Fibroblast of upper back skin (primary cell): ENCODE measurements around the gene KIAA1217.

Experiments used
- DNase-seq: peaks from one replicate; pipeline ENCODE4 v3.0.0-alpha.2; 2013

Gene KIAA1217

DNA sequence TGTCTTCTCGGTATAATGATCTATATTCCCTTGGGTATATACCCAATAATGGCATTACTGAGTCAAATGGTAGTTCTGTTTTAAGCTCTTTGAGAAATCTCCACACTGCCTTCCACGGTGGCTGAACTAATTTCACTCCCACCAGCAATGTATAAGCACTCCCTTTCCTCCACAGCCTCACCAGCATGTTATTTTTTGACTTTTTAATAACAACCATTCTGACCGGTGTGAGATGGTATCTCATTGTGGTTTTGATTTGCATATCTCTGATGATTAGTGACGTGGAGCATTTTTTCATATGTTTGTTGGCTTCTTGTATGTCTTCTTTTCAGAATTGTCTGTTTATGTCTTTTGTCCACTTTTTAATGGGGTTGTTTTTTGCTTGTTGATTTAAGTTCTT is 33.6 kb downstream of the KIAA1217 start:
- no peak for DNase-seq

DNA sequence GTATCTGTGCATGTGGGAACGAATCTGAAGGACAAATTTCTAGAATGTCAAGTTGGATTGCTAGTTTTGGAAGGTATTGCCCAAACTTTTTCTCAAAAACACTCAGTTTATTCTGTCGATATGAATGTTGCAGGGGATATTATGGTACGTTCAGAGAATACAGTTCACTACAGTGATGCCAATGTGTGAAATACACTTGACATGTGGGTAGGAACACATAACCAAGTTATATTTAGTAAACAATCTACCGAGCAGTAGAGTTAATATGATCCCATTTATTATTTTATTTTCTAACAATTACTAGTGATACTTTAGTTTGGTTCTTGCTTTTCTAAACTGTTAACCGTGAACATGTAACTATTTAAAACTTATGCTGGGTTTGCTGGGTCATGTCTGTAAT is 37.4 kb downstream of the KIAA1217 start:
- no peak for DNase-seq

DNA sequence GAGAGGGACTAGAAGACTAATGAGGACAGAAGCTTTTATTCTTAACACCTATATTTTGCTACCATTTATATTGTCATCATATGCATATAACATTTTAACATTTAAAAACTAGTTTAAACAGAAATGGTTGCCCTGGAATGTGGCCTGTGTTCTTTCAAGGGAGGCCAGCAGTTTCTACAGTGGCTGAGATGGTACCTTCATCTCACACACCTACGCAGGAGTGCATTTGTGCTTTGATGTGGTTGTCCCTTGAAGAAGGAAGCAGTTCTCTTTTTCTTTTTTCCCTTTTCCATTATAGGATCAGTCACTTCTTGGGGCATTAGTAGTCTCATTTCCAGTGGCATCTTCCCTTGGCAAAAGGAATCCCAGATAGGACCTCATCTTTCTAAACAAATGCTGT is 38.9 kb downstream of the KIAA1217 start:
- no peak for DNase-seq

DNA sequence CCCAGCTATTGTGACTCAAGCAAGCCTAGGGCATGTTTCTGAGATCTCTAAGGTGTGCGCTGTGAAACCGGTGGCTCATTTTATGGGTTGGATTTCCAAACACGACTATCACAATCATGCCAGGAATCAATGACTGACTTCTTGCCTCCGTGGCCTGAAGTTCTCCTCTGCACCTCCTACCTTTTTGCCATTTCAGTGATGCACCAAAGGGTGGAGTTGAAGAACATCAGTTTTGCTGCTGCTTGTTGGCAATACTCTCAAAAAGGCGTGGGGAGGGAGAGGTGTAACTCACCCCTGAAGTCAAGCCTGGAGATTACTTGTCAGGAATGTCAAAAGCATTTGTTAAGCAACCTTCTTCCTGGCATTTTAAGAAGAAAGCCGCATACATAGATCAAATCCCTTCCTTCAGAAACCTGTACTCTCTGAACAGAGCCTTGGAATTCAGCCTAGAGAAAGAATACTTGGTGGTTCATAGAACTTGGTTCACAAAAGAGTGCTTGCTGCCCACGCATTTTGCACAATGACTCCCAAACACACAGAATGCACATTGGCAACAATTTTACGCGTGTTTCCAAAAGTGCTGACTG is 41.0 kb downstream of the KIAA1217 start:
- DNase-seq = peak; percentile 79

DNA sequence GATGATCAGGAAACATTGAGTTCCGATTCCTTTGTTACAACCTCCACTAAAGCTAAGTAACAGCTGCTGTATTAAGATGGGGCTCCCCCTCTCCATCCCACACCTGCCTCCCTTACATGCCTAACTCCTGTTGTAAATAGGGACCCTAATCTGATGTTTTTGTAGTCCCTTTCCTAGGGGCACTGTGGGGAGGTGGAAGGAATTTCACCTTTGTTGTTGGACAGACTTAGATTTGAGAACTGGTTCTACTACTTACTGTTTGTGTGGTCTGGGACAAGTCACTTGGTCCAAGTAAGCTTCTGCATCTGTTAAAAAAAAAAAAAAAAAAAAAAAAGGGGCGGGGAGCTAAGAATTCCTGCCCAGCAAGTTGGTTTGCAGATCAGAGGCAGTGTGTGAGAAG is 42.6 kb downstream of the KIAA1217 start:
- no peak for DNase-seq

DNA sequence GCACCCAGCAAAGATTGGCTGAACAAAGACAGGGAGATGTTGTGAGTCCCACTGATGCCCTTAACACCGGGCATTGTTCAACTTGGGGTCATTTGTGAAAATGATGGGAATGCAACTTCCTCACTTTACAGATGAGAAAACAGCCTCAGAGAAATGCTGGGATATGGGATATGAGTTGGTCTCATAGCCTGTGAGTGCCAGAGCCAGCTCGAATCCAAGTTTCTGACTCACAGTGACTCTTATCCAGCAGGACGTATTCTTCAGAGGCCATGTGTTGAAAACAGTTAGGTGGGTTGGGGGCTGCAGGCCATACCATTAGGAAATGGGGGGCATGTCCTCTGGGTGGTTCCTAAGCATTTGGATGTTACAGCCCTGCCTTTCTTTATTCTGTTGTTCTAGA is 45.2 kb downstream of the KIAA1217 start:
- DNase-seq = peak; percentile 64

DNA sequence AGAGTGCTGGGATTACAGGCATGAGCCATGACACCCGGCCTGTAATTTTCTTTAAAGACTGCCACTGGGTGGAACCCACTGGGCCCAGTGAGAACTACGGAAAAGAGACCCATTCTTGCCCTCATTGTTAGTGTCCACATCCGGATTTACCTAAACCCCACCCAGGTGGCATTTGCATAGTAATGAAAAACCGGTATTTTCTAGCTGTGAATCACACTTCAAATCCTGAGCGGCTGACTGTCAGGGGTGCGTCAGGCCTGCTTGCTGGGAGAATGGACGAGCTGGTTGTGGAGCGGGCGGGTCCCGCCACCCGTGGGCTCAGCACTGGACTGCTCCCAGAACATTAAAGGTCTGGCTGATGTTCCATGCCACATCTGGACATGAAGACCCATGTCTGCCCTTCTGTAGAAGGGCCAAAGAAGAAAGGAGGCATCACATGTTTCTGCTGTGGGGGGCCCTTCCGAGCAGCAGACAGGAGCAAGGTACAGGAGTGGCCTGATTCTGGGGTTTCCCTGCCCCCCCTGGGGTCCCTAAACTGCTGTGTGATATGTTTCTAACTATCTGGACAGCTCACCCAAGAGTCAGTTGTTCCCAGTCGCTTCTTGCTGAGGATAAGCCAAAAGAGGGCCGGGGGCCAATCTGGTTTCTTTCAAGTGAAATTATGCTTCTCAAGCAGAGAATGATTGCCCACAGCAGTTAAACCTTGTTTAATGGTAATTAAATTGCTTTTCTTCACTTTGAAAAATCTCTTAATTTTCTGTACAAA is 46.4 kb downstream of the KIAA1217 start:
- no peak for DNase-seq

DNA sequence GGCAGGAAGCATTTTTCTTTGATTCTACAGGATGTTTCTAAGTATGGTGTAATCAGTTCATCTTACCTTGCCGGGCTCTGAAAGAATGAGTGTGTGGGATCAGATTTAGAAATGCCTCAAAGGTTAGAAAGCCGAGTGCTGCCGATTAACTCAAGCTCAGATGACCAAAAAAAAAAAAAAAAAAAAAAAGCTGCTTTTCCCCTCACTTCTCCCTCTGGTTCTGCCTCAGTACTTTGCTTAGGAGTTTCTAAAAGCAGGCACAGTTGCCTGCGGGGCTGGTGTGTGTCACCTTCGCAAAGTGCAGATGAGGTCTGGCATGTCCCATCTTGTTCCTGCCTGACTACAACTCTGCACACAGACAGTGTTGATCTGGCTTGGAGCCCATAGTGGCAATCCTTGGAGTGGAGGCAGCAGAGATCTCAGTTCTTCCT is 47.0 kb downstream of the KIAA1217 start:
- DNase-seq = peak; percentile 32

DNA sequence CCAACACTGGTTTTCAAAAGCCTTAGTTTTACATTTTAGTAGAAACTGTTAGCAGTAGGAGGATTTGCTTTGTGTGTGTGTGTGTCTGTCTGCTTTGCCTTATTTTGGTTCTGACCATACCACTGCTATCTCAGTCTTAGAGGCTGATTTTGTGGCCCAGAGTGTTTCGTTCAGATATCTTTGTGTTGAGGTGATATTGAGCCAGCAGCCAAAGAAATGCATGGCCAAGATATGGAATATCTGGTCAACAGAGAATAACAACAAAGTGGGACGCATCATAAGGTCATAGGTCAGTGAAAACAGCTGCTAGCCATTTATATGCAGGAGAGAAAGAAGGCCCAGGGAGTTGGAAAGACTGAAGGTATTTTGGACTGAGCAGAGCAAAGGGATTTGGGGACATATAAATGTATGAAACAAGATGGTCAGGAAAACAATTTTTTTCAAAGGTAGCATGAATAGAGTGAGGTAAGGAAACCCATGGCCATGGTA is 47.7 kb downstream of the KIAA1217 start:
- no peak for DNase-seq

DNA sequence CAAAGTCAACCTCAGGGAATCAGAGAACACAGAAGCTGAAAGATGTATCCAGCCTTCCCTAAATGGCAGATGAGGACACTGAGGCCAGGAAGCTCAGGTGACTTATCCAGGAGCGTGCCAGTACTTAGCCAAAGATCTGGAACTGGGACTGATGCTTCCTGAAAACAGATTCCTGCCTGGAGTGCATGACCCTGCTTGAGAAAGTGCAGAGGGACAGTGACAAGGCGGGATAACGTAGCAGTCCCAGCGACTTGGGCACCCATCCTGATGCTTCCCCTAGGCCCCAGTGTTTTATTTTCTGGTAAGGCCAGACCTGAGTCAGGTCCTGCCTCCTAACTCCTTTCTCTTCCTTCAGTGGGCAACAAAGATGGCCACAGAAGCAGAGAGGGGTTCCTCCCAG is 48.6 kb downstream of the KIAA1217 start:
- DNase-seq = no peak

DNA sequence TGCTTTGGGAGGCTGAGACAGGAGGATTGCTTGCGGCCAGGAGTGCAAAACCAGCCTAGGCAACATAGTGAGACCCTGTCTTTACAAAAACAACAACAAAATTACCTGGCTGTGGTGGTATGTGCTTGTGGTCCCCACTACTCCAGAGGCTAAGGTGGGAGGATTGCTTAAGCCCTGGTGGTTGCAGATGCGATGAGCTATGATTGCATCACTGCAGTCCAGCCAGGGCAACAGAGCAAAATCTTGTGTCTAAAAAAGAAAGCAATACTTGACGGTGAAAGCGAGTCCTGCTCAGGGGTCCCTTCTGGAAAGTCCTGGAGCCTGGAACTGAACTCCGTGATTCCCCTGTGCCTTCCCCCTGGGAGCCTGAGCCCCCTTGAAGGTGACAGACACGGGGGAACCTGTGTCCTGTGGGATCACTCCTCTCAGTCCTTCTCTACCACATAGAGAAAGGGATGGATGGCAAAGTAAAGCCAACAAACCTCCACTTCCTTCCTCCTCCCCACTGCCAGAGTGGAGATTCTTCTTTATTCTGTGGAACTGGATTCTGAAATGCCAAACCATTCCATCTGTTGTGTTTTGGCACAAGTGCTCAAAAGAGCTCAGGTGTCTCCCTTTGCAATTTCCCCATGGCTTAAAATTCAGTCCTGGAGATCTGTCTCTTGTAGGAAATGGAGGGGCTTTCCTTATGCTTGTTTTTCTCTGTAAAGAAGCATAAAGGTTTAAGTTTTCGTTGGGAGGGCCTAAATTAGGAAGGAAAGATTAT is 50.6 kb downstream of the KIAA1217 start:
- peak; percentile 28 for DNase-seq

DNA sequence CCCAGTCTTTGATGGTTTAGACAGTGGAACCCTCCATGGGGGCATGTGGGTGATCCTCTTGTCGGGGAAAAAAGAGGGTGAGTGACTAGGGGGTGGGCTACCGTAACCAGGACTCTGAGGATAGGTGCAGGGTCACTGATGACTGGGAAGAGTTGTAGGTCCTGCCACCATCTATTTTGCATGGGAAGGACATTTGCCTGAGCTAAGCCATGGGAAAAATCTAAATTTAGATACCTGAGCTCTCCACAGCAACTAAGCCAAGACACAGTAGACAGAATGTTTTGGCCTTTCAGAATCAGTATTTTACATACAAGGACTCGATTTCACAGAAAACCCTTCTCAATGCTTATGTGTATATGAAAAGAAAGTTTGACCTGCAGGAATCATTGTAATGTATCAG is 52.7 kb downstream of the KIAA1217 start:
- DNase-seq = no peak

DNA sequence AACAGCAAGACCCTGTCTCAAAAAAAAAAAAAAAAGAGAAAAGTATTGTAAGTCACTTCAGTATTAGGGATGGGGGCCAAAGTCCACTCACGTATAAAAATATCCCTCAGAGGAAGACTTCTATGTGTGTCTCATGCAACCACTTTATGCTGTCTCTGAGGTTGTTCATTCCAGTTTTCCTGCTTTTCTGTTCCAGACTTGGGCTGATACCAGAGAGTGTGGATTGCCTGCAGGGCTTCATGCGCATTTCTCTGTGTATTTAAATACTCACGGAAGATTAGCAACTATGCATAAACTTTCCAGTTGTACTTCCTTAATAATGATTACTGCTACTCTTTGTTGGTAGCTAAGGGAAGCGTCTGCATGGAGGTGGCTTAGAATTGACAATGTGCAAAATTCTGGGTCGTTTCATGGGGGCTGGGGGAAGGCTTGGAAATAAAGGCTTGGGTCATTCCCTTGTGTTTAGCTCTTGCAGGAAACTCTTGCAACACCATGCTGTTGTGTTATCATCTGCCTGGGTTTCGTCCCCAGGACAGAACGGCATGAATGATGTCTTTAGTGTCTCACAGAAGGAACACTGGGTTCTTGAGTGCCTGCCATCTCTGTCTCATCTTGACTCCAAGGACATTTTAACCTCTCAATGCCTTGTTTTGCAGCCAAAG is 54.1 kb downstream of the KIAA1217 start:
- no peak for DNase-seq

DNA sequence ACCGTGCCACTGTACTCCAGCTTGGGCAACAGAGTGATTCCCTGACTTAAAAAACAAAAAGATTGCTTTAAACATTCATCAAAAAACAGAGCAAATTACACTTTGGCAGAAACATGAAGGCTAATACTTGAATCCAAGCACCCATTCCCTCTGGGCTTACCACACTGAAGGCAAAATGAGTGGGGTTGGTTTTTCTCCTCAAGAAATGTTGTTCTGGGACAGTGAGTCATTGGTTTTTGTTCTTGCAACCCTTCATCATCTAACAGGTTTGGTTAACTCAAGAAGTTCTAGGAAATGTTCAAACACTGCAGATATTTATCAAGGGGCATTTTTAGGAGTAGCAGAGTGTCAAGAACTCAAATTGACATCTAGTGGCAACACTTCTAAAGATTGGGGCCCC is 60.5 kb downstream of the KIAA1217 start:
- no peak for DNase-seq

DNA sequence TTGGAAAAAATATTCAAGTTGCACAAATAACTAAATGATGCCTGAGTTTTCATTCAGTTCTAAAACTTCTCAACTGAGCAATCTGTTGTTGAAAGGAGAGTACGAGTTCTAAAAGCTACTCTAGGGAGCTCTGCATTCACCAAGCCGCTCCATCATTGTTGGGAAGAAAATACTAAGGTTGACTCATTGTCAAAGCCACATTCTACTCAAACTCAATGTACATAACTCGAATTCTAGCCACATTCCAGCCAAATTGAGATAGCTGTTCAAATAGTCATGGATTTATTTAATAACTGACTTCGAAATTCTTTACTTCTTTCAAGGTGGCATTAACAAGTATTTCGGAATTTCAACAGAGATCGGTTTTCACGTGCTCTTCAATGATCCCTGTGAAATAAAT is 63.4 kb downstream of the KIAA1217 start:
- DNase-seq = peak; percentile 80

DNA sequence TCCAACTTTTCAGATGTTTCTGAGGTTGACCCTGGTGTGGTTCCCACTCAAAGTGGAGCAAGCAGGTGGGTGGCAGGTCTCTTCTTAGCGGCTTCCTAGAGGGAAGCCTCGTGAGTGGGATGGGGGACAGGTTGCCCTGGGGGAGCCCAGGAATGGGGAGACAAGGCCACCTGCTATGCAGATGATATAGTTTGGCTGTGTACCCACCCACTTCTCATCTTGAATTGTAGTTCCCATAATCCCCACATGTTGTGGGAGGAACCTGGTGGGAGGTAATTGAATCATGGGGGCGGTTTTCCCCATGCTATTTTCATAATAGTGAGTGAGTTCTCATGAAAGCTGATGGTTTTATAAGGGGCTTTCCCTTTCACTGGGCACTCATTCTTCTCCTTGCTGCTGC is 68.3 kb downstream of the KIAA1217 start:
- DNase-seq = no peak

DNA sequence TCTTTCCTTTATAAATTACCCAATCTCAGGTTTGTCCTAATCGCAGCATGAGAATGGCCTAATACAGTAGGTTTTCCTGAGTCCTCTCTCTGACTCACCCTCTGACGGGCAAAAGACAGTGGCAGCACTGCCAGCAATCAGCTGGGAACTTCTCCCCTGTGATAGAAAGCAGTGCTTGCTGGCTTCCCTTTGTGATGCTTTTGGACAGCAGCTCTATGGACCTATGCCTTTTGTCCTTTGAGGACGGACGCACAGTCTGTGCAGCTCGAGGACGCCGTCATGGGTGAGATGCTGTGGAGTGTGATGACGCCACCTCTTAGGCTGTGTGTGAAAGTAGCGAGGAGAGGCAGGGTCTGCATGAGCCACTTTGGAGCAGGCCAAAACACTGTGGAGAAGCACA is 68.8 kb downstream of the KIAA1217 start:
- DNase-seq = no peak

DNA sequence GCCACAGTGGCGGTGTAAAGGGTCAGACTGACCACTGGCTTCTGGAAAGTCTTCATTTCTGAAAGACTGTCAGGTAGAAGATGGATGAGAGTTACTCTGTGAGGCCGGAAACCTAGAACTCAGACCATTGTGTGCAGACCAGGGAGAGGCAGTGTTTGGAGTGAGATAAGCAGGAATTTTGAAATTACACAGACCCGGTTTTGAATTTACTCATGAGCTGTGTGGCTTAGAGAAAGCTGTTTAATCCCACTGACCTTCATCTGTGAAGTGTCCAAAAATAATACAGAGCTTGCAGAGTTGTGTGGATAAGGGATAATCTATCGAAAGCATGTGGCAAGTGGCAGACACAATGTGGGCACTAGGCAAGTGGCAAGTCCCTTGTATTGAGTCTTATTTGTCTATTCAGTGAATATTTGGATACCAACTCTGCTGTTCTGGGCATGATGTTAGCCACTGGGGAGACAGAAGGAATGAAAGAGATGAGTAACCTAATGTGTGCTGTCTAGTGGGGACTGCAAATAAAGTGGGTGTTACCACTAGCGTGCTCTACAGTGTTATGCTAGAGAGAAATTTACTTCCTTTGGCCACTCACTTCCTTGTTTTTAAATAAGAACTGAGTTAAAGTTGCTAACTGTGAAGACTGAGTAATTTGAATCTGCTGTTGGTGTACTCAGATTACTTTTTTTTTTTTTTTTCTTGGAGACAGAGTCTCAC is 69.4 kb downstream of the KIAA1217 start:
- DNase-seq = no peak

DNA sequence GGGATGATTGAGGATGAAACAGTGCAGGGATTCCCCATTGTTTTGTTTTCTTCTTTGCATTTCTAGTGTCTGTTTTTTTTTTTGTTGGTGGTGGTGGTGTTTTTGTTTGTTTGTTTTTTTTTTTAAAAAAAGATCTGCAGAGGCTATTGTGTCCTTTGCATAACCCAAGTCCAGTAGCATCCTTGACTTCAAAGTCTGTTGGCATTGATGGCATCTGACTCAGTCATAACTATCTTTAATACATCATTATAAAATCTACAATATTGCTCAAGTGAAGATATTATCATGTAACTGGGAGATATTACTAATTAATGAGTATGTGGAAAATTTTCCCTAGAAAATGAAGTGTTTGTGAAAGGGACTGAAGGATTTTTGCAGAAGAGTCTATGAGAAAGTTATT is 70.2 kb downstream of the KIAA1217 start:
- DNase-seq = no peak

DNA sequence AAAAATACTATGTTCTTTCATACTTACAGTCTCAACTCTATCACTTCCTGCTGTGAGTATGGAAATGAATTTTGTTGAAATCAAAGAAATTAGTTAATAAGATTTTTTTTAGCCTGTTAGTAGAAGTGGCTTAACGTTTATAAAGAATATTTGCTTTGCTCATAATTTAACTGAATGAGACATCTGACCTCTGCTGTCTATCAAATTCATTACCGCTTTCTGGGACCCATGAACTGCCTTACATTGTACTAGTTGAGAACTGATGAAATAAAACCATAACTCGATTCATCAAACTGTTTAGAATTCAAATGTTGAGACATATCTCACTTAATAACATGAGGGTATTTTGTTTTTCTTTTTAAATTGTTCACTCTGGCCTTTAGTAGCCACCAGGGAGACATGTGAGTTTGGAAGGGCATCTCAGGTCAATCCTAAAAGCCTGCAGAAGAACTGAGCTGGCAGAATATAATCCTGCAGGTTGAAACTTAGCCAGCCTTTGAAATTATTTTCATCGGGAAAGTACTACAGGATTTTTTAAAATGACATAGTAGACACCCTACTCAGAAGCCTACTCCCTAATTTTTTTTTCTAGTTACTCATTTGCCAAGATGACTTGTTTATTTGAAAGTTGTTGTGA is 78.7 kb downstream of the KIAA1217 start:
- no peak for DNase-seq

DNA sequence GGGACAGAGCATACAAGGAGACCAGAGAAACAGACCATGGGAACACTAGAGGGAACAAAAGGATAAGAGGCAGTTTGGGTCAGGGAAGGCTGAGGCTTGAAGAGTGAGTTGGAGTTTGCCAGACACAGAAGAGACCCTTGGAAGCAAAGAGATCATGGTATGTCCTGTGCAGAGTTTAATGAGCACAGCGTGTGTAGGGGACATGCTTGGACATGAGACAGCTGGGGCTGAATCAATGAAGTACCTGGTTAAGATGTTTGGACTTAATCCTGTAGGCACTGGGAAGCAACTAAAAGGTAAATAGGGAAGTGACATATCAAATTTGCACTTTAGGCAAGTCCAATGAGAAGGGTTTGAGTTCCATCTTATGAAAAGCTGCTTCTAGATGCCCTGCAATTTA is 79.6 kb downstream of the KIAA1217 start:
- DNase-seq = no peak

DNA sequence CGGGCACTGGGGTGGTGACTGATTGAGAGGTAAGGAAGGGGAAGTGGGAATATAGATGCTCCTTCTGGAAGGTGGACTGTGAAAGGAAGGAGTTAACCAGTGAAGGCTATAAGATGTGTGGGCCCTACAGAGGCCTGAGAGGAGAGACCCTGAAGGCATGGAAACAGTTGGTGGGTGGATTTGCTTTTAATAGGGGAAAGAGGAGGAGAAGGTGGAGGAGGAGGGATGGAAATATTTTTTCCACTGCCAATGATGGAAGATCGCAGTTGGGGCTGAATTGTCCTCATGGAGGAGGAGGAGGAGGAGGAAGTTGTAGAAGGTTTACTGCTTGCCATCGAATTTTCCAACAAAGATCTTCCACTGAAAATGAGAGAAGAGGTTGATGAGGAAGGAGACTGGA is 80.3 kb downstream of the KIAA1217 start:
- no peak for DNase-seq
